GM19043 (cell line): Measurements from ENCODE around the gene PLA2G4A.

ENCODE experiments used
- ATAC-seq: cut with Tn5 transposase; IDR thresholded peaks from one replicate; pipeline ENCODE4 v1.9.1; 2021; ENCODE audit warnings: low read depth; ENCODE audit not compliant: unreplicated experiment

Gene PLA2G4A

DNA sequence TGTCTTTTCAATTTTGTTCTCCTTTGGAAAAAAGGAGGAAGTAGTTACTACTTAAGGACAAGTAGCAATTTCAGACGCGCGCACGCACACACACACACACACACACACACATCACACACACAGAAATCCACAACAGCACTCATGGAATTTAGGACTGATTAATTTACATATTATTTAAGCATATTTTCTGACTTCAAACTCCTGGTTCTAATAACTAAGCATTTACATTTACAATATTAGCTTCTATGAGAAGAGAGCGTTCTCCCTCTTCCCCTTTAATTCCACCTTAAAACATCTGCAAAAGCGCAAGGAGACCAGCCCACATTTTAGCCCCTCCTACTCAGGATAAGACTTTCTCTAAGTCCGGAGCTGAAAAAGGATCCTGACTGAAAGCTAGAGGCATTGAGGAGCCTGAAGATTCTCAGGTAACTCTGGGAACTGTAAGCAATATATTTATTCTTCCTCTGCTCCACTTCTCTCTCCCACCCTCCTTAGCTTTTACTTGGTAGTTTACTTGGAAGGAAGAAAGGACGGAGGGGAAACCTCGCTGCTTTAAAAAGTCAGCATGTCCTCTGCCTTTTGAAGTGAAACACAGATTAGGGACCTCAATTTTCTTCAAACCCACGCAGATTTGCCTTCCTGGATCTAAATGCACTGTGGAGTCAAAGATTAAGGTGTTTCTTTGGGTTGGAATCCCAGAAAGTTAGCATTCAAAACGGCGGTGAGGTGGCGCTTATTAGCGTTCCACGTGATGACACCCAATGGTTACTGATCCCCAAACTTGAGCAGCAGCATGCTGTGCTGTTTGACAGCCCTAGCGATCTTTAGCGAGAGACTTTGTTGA lies at the start of gene PLA2G4A:
Gene PLA2G4A (plus strand): TSS at position 339 of the 844 bp plus-strand sequence. CDS start 25,406 bp downstream, outside the sequence.
- ATAC-seq: peak; percentile 71

DNA sequence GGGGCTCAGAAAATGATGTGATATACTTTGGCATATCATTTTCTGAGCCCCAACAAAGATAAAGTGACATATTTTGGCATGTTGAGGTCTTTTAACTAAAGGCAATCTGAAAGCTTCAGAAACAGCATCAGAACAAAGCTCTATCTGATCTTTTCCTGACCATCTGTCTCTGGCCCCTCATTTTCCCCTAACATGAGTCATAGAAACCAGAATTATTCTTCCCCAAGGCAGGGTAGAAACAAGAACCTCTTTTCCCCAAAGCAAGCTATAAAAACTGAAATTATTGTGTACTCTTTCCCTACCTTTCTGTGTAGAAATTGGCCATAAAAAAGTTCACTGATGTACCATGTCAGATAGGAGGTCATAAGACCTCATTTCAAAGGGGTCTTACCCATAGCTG lies 48.7 kb upstream of the PLA2G4A start:
- ATAC-seq: no peak

DNA sequence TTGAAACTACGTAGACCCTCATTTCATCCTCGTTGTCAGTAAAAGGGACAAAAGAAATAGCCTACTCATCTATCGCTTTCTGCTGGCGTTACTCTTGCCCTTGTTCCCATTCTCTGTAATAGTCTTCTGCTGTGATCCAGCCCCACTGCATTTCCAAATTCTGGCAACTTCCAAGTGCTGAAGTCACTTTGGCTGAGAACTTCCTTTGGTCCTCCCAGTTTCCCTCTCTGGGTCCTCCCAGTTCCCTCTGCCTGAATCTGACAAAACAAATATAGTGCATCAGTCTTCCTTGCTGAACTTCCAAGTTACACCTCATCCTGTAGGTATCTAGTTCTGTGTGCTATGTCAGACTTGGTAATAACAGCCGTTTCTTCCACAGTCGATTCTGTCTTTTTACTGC lies 47.0 kb upstream of the PLA2G4A start:
- no peak for ATAC-seq

DNA sequence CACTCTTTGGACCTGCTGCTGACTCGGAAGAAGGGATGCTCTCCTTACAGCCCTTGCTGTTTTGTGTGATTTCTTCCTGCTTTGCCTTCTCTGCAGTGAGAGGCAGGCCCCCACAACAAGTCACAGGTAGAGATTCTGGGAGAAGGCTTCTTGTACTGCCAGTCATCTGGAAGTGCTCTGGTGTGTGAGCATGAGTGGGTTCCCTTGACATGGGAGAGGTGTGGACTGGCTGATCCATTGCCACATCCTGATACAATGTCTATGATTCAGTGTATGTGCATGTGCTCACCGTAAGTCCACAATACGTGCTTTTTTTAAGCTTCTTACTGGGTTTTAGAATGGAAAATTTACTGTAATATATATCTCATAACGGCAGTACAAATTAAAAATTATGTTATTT lies 46.0 kb upstream of the PLA2G4A start:
- no peak for ATAC-seq

DNA sequence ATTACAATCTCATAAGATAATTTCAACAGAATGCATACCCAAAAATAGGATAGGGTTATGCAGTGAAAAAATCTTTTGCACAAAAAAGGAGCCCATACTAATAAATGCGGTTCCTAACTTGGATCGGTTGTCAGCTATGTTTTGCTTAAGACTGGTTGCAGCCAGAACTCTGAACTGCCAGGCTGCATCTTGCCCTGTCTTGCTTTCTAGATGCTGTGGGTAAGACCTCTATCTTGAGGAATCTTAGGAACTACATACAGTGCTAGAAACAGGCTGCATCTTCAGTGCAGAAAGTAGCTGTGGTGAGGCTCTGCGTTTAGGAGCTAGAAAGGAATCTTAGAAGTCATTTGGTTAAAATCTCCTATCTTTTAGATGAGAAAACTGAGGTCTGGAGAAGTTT lies 45.6 kb upstream of the PLA2G4A start:
- ATAC-seq: no peak

DNA sequence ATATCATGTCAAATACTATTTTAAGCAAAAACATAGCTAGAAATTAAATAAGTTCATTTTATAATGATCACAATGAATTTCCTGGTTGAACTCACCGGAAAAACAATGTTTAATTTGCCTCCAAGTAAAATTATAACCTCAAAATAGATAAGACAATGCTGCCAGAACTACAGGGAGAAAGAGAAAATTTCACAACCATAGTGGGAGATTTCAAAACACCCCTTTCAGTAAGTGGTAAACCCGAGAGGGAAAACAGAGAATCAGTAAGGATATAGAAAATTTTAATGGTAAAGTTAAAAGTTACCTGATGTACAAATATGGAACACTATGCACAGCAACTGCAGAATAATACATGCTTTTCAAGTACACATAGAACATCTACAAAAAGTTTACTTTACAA lies 43.2 kb upstream of the PLA2G4A start:
- ATAC-seq: no peak

DNA sequence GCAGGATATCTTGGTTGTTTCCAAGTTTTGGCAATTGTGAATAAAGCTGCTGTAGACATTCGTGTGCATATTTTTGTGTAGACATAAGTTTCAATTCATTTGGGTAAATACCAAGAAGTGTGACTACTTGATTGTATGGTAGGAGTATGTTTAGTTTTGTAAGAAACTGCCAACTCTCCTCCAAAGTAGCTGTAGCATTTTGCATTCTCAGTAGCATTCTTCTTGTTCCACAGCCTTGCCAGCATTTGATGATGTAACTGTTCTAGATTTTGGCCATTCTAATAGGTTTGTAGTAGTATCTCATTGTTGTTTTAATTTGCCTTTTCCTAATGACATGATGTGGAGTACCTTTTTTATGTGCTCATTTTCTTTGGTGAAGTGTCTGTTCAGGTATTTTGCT lies 38.6 kb upstream of the PLA2G4A start:
- no peak for ATAC-seq

DNA sequence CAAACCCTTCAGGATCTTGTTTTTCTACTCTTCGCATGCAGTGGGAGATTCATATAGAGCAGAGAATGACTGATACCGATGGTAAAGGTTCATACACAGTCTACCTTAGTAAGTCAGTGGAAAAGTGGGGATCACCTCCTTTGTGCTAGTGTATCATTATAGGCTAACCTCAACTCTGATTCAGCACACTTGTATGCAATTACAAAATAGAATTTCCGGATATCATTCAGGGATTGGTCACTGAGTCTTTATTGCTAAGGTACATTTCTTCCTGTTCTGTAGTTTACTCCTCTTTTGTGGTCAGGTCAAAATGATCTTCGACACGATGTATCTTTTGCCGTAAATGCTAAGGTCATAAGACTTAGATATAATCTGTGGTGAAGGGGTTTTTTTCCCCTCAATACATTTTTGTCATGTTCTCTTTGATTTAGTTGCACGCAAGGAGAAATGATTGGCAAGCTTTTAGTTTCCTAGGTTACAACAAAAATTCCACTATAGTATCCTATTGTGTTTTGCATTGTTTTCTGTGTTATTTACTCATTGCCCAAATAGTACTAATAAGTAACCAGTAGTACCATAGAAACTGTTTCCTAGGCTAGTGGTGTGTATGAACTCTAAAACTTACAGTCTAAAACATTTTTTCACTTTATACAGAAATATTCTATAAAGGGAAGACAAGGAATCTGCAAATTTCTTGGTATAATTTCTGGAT lies 35.7 kb upstream of the PLA2G4A start:
- ATAC-seq: no peak

DNA sequence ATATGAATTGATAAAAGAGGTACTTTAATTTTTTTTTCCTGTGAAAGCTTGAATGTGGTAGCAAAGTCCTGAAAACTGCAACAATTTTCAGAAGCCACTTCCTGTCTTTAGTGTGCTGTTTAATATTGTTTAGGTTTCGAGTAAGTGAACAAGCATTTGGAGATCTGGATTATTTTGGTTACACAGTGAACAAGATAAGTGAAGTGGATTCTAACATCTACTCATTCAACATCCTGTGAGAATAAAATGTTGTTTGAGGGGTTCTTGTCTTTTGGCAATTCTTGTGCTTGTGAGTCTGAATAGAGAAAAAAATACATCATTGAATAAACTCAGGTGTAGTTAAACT lies 35.2 kb upstream of the PLA2G4A start:
- ATAC-seq: no peak

DNA sequence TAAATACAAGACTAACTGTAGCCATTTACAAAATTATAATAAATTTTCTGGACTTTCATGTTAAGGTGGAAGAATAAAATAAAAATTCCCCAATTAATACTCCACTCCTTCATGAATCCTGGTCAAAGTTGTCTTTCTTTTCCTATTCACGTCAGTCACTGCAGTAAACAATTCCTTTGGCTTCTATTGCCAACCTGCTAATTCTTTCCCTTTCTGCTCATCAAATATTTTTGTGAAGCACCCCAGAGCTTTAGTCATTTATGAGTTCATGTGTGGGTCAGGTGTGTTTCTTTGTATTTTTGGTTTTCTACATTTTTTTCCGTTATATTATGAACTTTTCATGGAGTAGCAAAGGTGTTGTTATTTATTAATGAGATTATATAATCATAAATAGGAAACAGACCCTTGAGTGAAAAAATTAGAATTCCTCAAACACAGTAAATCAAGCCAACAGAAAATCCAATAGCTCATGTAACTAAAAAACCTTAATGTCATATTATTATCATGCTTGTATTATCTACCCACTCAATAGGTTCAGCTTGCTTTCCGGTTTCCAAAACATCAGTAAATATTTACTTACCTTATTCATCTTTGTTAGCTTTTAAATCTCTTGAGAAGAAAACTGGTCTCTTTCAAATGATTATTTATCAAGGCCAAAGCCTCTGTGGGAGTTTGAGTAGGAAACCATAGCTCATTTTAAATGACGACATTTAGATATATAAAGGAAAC lies 29.6 kb upstream of the PLA2G4A start:
- ATAC-seq: no peak

DNA sequence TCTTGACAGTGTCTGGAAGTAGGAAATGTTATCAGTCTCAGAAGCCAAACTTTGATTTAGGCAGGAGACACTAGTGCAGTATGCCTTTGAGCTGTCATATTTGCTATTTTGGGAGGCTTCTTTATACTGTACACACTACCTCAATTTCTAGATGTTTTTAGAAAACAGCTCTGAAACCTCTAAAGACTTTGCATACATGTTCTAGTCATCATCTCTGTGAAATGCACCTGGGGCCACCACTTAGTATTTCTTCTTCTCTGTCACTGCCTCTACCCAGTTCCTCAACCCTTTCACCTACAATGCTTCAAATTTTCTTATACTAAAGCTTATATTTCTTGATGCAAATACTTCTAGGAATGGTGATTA lies 29.1 kb upstream of the PLA2G4A start:
- ATAC-seq: peak; percentile 81

DNA sequence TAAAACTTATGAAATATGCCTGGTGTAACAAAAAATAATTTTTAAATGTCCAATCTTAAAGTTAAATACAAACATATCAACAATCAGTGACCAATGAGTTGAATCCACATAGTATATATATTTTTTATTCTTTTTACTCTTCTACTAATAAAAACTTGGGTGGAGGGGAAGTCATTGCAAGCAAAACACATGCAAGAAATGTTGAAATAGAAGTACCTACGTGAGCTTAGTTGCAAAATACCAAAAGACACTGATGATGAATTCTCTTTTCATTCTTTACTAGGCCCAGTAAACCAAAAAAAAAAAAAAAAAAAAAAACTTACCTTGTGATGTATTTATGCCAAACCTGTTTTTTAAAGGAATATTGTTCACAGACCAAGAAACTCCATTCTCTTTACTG lies 26.4 kb upstream of the PLA2G4A start:
- ATAC-seq: no peak

DNA sequence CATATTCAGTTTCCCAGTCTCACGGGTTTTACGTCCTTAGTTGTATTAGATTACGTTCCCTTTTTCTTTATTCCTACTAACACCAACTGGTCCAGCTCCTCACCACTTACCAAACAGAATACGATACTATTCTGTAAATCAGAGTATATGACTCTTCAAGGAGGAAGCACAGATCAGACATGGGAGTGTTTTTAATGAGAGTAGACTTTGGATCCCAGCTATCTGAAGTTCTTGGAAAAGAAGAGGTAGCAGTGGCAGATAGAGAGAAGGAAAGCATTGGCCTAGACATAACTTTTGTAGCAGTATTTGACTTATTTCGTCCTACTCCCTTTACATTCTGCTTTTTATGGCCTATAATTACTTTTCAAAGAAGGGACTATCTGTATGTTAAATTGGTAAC lies 24.1 kb upstream of the PLA2G4A start:
- no peak for ATAC-seq

DNA sequence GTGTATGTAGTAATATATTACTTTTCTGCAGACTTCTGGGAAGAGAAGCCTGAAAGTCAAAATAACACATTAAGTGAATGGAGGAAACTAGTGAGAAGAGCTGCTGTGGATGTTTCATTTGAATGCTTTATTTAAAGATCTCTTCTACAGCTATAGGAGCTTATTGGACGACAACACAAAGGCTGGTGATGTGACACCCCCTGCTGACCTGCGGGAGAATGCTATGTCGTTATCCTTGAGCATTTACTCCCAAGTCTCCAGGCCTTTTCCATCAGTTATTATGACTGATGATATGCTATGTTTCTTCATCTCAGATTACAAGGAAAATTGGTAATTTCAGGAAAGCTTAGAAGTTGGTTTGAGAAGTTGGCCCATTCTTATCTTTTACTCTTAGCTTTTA lies 22.3 kb upstream of the PLA2G4A start:
- no peak for ATAC-seq

DNA sequence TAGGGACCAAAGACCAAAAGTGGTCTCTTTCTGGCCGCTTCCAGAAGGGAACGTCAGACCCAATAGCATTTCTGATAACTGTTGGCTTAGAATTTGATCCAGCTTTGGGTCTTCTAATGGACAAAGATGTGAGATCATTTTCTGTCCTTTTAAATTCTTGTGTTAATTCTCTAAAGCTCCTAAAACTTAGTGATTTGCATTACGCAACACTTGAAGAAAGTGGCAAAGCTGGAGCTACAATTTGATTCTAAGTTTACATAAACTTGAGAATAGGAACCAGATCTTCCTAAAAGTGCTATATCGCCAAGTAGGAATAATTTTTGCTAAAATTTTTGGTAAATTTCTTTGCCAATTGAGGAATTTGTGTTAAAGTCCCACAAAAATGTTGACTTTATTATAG lies 21.6 kb upstream of the PLA2G4A start:
- no peak for ATAC-seq

DNA sequence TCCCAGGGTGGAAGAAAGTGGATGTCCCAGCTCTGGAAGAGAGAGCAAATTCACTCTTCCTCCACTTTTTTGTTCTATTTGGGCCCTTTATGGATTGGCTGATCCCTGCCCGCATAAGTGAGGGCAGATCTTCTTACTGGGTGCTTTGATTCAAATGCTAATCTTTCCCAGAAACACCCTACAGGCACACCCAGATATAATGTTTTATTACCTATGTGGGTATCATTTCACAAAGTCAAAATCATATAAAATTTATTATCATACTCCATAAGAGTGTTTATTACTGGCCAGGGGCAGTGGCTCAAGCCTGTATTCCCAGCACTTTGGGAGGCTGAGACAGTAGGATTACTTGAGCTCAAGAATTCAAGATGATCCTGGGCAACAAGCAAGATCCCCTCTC lies 16.9 kb upstream of the PLA2G4A start:
- no peak for ATAC-seq

DNA sequence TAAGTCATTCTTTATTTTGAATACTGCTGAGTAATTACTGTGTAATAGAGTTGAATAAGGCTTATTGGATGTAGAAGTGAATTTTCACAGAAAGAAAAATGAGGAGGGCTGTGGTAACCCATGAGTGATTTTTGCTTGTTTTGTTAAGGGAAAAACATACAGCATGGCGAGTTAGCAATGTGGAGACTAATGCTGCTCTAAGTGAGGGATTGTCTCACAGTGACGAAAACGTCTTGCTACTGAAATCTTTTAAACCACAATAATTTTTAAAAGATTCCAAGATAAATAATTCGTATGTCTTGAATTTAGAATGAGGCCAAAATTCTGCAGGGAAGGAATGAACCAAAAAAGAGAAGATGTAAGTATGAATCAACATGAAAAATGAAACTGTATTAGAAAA lies 16.2 kb upstream of the PLA2G4A start:
- no peak for ATAC-seq

DNA sequence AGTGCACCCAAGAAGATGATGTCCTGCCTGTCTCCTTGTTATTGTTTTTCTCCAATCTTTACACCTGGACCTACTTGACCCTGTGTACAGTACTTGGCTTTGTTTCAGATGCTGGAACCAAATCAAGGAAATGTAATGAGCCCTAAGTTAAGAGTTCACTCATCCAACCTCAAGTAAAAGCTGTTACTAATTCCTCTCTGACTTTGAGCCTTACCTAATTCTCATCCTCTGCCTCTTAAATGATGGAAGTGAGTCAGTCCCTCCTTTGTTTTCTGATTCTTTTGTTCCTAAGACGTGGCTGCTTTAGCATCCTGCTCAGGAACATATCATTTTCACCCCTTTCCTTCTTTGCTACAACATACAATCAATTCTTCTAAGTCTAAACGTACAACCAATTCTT lies 15.3 kb upstream of the PLA2G4A start:
- ATAC-seq: no peak

DNA sequence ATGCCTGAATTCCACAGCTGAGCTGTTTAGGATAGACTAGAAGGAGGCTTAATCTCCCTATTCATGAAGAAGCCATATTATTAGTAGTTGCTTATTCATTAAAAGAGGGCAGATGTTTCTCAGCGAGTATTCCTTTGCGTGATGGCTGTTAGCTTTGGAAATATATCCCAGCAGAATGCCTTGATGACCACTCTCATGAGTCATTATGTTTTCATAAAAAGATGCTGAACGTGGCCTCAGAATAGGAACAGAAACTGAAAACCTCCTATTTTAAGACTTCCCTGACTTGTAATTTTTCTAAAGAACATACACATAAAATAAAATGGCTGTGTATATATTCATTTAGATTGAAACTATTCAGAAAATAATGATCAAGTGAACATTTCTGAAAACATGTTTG lies 9.6 kb upstream of the PLA2G4A start:
- no peak for ATAC-seq

DNA sequence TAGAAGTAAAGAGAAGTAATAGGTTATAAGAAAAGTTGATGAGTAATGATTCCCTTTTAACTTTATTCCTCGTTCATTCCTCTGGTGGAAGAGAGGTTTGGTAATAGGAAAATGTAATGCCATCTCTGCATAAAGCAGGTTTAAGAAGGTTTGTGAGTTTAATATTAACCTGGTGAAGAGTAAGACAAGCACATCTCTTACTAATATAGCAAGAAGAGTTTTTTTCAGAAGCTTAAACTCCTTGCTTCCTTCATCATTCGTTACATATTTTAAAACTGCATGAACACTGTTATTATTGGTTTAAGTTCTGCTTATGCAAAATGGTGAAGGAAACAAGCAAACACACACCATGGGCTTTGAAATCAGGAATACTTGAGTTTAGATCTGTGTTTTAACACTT lies 9.2 kb upstream of the PLA2G4A start:
- ATAC-seq: no peak

DNA sequence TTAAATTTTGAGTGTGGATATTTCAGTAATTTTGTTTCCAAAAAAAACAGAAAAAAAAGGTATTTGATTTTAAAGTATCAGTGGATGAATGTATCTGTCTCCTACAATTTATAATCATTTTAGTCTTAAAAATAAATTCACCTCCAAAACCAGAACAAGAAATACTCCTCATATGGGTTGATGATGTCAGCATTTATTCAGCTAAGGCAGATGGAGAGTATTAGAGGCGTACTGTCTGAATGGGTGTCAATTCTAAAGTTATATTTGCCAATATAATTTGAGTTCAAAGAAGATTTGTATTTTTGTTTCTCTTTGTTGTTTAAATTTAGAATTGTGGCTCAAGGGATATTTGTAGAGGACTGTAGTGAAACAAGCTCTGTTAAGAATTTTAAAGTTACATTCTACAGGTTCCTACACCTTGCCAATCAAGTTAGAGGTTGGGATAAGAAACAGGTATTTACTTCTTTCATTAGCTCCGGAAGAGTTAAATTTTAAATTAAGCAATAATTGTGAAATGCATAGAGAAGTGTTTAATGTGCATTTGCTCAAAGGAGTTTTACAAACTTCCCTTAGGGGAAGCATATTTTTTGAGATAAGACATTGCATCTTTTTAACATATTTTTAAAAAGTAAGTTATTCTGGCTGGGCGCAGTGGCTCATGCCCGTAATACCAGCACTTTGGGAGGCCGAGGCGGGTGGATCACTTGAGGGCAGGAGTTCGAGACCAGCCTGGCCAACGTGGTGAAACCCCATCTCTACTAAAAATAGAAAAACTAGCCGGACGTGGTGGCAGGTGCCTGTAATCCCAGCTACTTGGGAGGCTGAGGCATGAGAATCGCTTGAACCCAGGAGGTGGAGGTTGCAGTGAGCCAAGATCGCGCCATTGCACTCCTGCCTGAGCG lies 1.2 kb downstream of the PLA2G4A start:
- ATAC-seq: no peak
